Fibroblast of lung (primary cell): ENCODE results near the gene RAMP2. TPM values are rescaled to one million over a fixed set of nuclear protein-coding genes. Genes with fewer than 3 reads are reported as not detected.
A peak's percentile ranks its signal among the peaks of the same experiment; 100 is the strongest.

Source experiments
- DNase-seq, 2 donors: peaks; one replicate each; pipeline versions ENCODE4 v3.0.0 to v3.0.0-alpha.2; 2010; ENCODE audit warnings: low read depth in 2 of 2
- H2AFZ ChIP-seq: 2 replicates; pipeline ENCODE4 v1.5.1; 2012; ENCODE audit warnings: low read length, control low read depth, inconsistent platforms
- H3K27ac ChIP-seq: 2 replicates; pipeline ENCODE4 v1.5.1; 2011; ENCODE audit warnings: low read length, control low read depth; ENCODE audit not compliant: insufficient read depth
- H3K27me3 ChIP-seq: 2 replicates; pipeline ENCODE4 v1.5.1; 2011; ENCODE audit warnings: mild to moderate bottlenecking, low read length; ENCODE audit not compliant: control insufficient read depth, insufficient read depth
- H3K36me3 ChIP-seq: 2 replicates; pipeline ENCODE4 v1.5.1; 2011; ENCODE audit warnings: low read length; ENCODE audit not compliant: control insufficient read depth, insufficient read depth
- H3K4me1 ChIP-seq: 2 replicates; pipeline ENCODE4 v1.5.1; 2011; ENCODE audit warnings: low read length; ENCODE audit not compliant: control insufficient read depth, insufficient read depth; ENCODE audit errors: extremely low read depth
- H3K4me2 ChIP-seq: 2 replicates; pipeline ENCODE4 v1.5.1; 2011; ENCODE audit warnings: low read length, control low read depth; ENCODE audit not compliant: insufficient read depth; ENCODE audit errors: extremely low read depth
- H3K4me3 ChIP-seq, 4 experiments: fragments of 200-600 bp in 1 of 4; sonication (generic) in 1 of 4; replicated peaks in 1 of 4; 2 replicates each; pipeline ENCODE4 v1.5.1; 2011 to 2016; ENCODE audit warnings: low read length in 4 of 4, low read depth in 3 of 4, mild to moderate bottlenecking in 3 of 4, control low read depth in 2 of 4, inconsistent platforms in 1 of 4, mixed read lengths in 1 of 4; ENCODE audit not compliant: insufficient read depth in 1 of 4; ENCODE audit errors: control extremely low read depth in 1 of 4
- H3K79me2 ChIP-seq: 2 replicates; pipeline ENCODE4 v1.5.1; 2012; ENCODE audit warnings: mild to moderate bottlenecking, low read length, inconsistent platforms; ENCODE audit not compliant: control insufficient read depth, insufficient read depth
- H3K9ac ChIP-seq: 2 replicates; pipeline ENCODE4 v1.5.1; 2011; ENCODE audit warnings: mild to moderate bottlenecking, low read length, control low read depth; ENCODE audit not compliant: insufficient read depth
- H3K9me3 ChIP-seq: 2 replicates; pipeline ENCODE4 v1.5.1; 2012; ENCODE audit warnings: low read depth, low read length; ENCODE audit not compliant: control insufficient read depth, insufficient read depth
- H4K20me1 ChIP-seq: 2 replicates; pipeline ENCODE4 v1.5.1; 2011; ENCODE audit warnings: low read length; ENCODE audit not compliant: control insufficient read depth, insufficient read depth; ENCODE audit errors: extremely low read depth
- EZH2 ChIP-seq: IDR thresholded peaks from 2 replicates; pipeline ENCODE4 v1.5.1; 2012; ENCODE audit warnings: low read length, control low read depth, mild to moderate bottlenecking; ENCODE audit errors: missing control alignments
- polyA plus RNA-seq, 2 donors: library from polyadenylated mRNA; depleted of rRNA in 1 of 2; stranded (reverse) in 1 of 2; unstranded in 1 of 2; fragments of >200 nt; gene quantifications; 2 replicates each; pipeline ENCODE4 v1.2.1, GENCODE V29; 2011 to 2012; ENCODE audit warnings: missing spikeins in 1 of 2
- total RNA-seq: library from RNA; depleted of rRNA; stranded (reverse); fragments of >200 nt; gene quantifications from 2 replicates; pipeline ENCODE4 v1.2.1, GENCODE V29; 2014
- TF ChIP-seq, protein P1 (sequence below), 2 donors: IDR thresholded peaks in 1 of 2; conservative IDR thresholded peaks in 1 of 2; 1 replicate in 1 of 2; 2 replicates in 1 of 2; pipeline ENCODE4 v1.5.1; 2011 to 2012; ENCODE audit warnings: low read length in 2 of 2, control low read depth in 1 of 2, inconsistent platforms in 1 of 2, low read depth in 1 of 2, mild to moderate bottlenecking in 1 of 2

RAMP2 gene
- total and polyA plus RNA-seq, 2 donors (not counting 1 experiment from before 2014, with no cell fraction given) = 0.17 to 0.45 TPM

DNA sequence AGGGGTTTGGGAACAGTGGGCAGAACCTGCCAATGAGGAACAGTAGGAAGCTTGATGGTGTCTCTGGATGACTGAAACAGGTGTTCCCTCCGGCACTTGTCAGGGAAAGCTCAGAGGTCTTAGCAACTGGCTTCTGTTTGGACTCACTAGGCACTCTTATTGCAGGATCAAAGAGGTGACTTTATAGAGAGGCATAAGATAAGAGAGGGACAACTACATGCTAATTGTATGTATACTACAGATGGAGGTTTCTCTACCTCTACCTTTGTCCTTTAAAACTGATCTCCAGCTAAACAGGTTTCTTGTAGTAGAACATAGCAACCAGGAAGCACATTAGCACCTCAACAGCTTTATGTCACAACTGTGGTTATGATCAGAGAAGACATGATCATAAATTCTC is 45.2 kb downstream of the RAMP2 start:
- no peak overlapping the region for H2AFZ ChIP-seq
- no peaks in the 10 kb centered on the region for H3K9me3 ChIP-seq
- no peak overlapping the region for H3K4me3 ChIP-seq
- H3K9ac ChIP-seq = no peak overlapping the region
- no peak for DNase-seq
- H3K27me3 ChIP-seq = no peaks in the 10 kb centered on the region
- H3K36me3 ChIP-seq = no peaks in the 10 kb centered on the region
- peaks cover 4% of the 10 kb centered on the region for H3K4me1 ChIP-seq
- H4K20me1 ChIP-seq = no peaks in the 10 kb centered on the region
- TF ChIP-seq EZH2 = no peak
- TF ChIP-seq, protein P1, sequence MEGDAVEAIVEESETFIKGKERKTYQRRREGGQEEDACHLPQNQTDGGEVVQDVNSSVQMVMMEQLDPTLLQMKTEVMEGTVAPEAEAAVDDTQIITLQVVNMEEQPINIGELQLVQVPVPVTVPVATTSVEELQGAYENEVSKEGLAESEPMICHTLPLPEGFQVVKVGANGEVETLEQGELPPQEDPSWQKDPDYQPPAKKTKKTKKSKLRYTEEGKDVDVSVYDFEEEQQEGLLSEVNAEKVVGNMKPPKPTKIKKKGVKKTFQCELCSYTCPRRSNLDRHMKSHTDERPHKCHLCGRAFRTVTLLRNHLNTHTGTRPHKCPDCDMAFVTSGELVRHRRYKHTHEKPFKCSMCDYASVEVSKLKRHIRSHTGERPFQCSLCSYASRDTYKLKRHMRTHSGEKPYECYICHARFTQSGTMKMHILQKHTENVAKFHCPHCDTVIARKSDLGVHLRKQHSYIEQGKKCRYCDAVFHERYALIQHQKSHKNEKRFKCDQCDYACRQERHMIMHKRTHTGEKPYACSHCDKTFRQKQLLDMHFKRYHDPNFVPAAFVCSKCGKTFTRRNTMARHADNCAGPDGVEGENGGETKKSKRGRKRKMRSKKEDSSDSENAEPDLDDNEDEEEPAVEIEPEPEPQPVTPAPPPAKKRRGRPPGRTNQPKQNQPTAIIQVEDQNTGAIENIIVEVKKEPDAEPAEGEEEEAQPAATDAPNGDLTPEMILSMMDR (conservative IDR thresholded peaks at IDR 0.05 in 1 of 2, IDR thresholded peaks at IDR 0.05 in 1 of 2; ENCODE audit: low read depth in 1 of 2, low read length in 2 of 2) = no peak
- H3K4me2 ChIP-seq = no peak overlapping the region
- H3K79me2 ChIP-seq = no peaks in the 10 kb centered on the region
- no peak overlapping the region for H3K27ac ChIP-seq

DNA sequence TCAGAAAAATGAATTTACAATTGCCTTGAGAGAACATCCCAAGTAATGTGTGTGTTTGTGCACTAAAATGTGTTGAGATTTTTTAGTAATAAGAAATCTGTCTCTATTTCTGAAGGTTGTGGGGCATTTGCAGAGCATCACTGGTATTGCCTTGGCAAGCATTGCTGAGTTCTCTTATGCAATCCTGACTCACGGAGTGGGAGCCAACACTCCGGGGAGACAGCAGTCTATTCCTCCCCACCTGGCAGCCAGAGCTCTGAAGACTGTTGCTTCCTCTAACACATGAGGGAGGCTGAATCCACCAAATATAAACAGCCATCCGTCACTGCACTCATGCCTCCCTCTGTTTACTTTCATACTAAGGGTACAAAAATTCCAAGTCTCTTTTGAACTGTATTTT is 48.2 kb downstream of the RAMP2 start:
- Histone ChIP-seq H3K36me3 (peaks cover 2% of the 10 kb centered on the region), H3K27ac (no peak overlapping the region), H3K4me2 (no peak overlapping the region), H3K9ac (no peak overlapping the region), H2AFZ (no peak overlapping the region), H3K9me3 (no peaks in the 10 kb centered on the region), H3K79me2 (no peaks in the 10 kb centered on the region), H3K27me3 (no peaks in the 10 kb centered on the region), H4K20me1 (no peaks in the 10 kb centered on the region), H3K4me1 (peaks cover 4% of the 10 kb centered on the region), H3K4me3 (no peak overlapping the region)
- TF ChIP-seq EZH2 = no peak
- TF ChIP-seq, protein P1 (conservative IDR thresholded peaks at IDR 0.05 in 1 of 2, IDR thresholded peaks at IDR 0.05 in 1 of 2; ENCODE audit: low read depth in 1 of 2, low read length in 2 of 2) = no peak
- peak; percentile 77 to 85 for DNase-seq

Other genes with a start within 250 kb of the RAMP2 start
- 22.3 and 31.9 TPM in 2 replicates for gene NAGLU, start 225.0 kb upstream of the RAMP2 start, total RNA-seq
- gene NAGLU, start 225.0 kb upstream of the RAMP2 start, polyA plus RNA-seq = 18.5 and 19.5 TPM in 2 replicates
- 2.1 and 2.6 TPM in 2 replicates for gene HSD17B1, start 208.3 kb upstream of the RAMP2 start, total RNA-seq
- gene HSD17B1, start 208.3 kb upstream of the RAMP2 start, polyA plus RNA-seq = 0.40 and 0.80 TPM in 2 replicates
- gene COASY, start 199.1 kb upstream of the RAMP2 start, total RNA-seq = 9.8 and 16.5 TPM in 2 replicates
- 20.3 and 31.6 TPM in 2 replicates for gene COASY, start 199.1 kb upstream of the RAMP2 start, polyA plus RNA-seq
- gene MLX, start 194.1 kb upstream of the RAMP2 start, total RNA-seq = 32.6 and 36.2 TPM in 2 replicates
- gene MLX, start 194.1 kb upstream of the RAMP2 start, polyA plus RNA-seq = 49.3 and 56.1 TPM in 2 replicates
- 2.3 and 4.6 TPM in 2 replicates for gene PSMC3IP, start 183.5 kb upstream of the RAMP2 start, total RNA-seq
- gene PSMC3IP, start 183.5 kb upstream of the RAMP2 start, polyA plus RNA-seq = 8.0 and 18.7 TPM in 2 replicates
- gene RETREG3, start 151.9 kb upstream of the RAMP2 start, total RNA-seq = 67.0 and 68.6 TPM in 2 replicates
- 30.0 and 37.5 TPM in 2 replicates for gene RETREG3, start 151.9 kb upstream of the RAMP2 start, polyA plus RNA-seq
- 12.8 and 16.7 TPM in 2 replicates for gene TUBG1, start 151.5 kb upstream of the RAMP2 start, total RNA-seq
- 60.0 and 124 TPM in 2 replicates for gene TUBG1, start 151.5 kb upstream of the RAMP2 start, polyA plus RNA-seq
- gene TUBG2, start 101.9 kb upstream of the RAMP2 start, total RNA-seq = 6.9 and 11.6 TPM in 2 replicates
- gene TUBG2, start 101.9 kb upstream of the RAMP2 start, polyA plus RNA-seq = 13.1 and 13.5 TPM in 2 replicates
- gene PLEKHH3, start 84.2 kb upstream of the RAMP2 start, total RNA-seq = 19.3 and 24.6 TPM in 2 replicates
- 2.3 and 3.0 TPM in 2 replicates for gene PLEKHH3, start 84.2 kb upstream of the RAMP2 start, polyA plus RNA-seq
- gene CCR10, start 79.4 kb upstream of the RAMP2 start, total RNA-seq = 1.3 and 2.6 TPM in 2 replicates
- gene CCR10, start 79.4 kb upstream of the RAMP2 start, polyA plus RNA-seq = 0.87 and 2.5 TPM in 2 replicates
- 20.5 and 40.1 TPM in 2 replicates for gene CNTNAP1, start 78.7 kb upstream of the RAMP2 start, total RNA-seq
- gene CNTNAP1, start 78.7 kb upstream of the RAMP2 start, polyA plus RNA-seq = 39.4 and 39.5 TPM in 2 replicates
- gene EZH1, start 16.2 kb upstream of the RAMP2 start, total RNA-seq = 16.4 and 28.6 TPM in 2 replicates
- gene EZH1, start 16.2 kb upstream of the RAMP2 start, polyA plus RNA-seq = 23.6 and 31.9 TPM in 2 replicates
- 43.6 and 44.7 TPM in 2 replicates for gene VPS25, start 12.2 kb downstream of the RAMP2 start, total RNA-seq
- gene VPS25, start 12.2 kb downstream of the RAMP2 start, polyA plus RNA-seq = 92.7 and 121 TPM in 2 replicates
- gene WNK4, start 19.4 kb downstream of the RAMP2 start, total RNA-seq = under 0.01 and 0.51 TPM in 2 replicates
- 0.35 and 0.84 TPM in 2 replicates for gene WNK4, start 19.4 kb downstream of the RAMP2 start, polyA plus RNA-seq
- gene COA3, start 37.5 kb downstream of the RAMP2 start, total RNA-seq = 53.5 and 59.8 TPM in 2 replicates
- 80.3 and 97.1 TPM in 2 replicates for gene COA3, start 37.5 kb downstream of the RAMP2 start, polyA plus RNA-seq
- 0.26 and 0.66 TPM in 2 replicates for gene CNTD1, start 37.6 kb downstream of the RAMP2 start, total RNA-seq
- gene CNTD1, start 37.6 kb downstream of the RAMP2 start, polyA plus RNA-seq = 0.14 TPM in 1 of 2 replicates, not detected in the other
- gene BECN1, start 63.1 kb downstream of the RAMP2 start, total RNA-seq = 97.3 and 150 TPM in 2 replicates
- gene BECN1, start 63.1 kb downstream of the RAMP2 start, polyA plus RNA-seq = 87.4 and 90.4 TPM in 2 replicates
- 44.9 and 50.7 TPM in 2 replicates for gene PSME3, start 72.2 kb downstream of the RAMP2 start, total RNA-seq
- 133 and 177 TPM in 2 replicates for gene PSME3, start 72.2 kb downstream of the RAMP2 start, polyA plus RNA-seq
- gene AOC2, start 83.4 kb downstream of the RAMP2 start, total RNA-seq = 0.26 and 0.33 TPM in 2 replicates
- gene AOC2, start 83.4 kb downstream of the RAMP2 start, polyA plus RNA-seq = 0.09 and 0.12 TPM in 2 replicates
- gene AOC3, start 90.0 kb downstream of the RAMP2 start, total RNA-seq = 0.17 and 0.26 TPM in 2 replicates
- gene AOC3, start 90.0 kb downstream of the RAMP2 start, polyA plus RNA-seq = 0.23 and 3.5 TPM in 2 replicates
- not detected in 2 replicates for gene G6PC1, start 139.6 kb downstream of the RAMP2 start, total RNA-seq
- gene G6PC1, start 139.6 kb downstream of the RAMP2 start, polyA plus RNA-seq = not detected in 2 replicates
- gene AARSD1, start 203.2 kb downstream of the RAMP2 start, total RNA-seq = 17.7 and 21.6 TPM in 2 replicates
- gene AARSD1, start 203.2 kb downstream of the RAMP2 start, polyA plus RNA-seq = 37.3 and 51.2 TPM in 2 replicates
- 0.17 TPM in 1 of 2 replicates, not detected in the other for gene PTGES3L, start 218.9 kb downstream of the RAMP2 start, total RNA-seq
- 0.24 and 1.7 TPM in 2 replicates for gene PTGES3L, start 218.9 kb downstream of the RAMP2 start, polyA plus RNA-seq
- 7.7 and 8.8 TPM in 2 replicates for gene RUNDC1, start 219.3 kb downstream of the RAMP2 start, total RNA-seq
- 6.3 and 8.0 TPM in 2 replicates for gene RUNDC1, start 219.3 kb downstream of the RAMP2 start, polyA plus RNA-seq
- gene RPL27, start 237.2 kb downstream of the RAMP2 start, total RNA-seq = 902 and 1,145 TPM in 2 replicates
- 3,313 and 3,346 TPM in 2 replicates for gene RPL27, start 237.2 kb downstream of the RAMP2 start, polyA plus RNA-seq
- gene IFI35, start 245.6 kb downstream of the RAMP2 start, total RNA-seq = 31.3 and 34.5 TPM in 2 replicates
- 33.4 and 52.0 TPM in 2 replicates for gene IFI35, start 245.6 kb downstream of the RAMP2 start, polyA plus RNA-seq